KMS-11 (cell line): ENCODE results near the gene ST3GAL4.
"Not testable (repeated sequence)": the region's sequence is repeated elsewhere in the genome, so short reads cannot be mapped to it uniquely, and the experiment has no call there.

ENCODE experiments used
- H2AFZ ChIP-seq: fragments of 200-600 bp; sonication (generic); 2 replicates; pipeline ENCODE4 v1.6.1; 2016; ENCODE audit warnings: antibody characterized with exemption, mixed run types, low read depth
- H3K27ac ChIP-seq: fragments of 200-600 bp; sonication (generic); 2 replicates; pipeline ENCODE4 v1.6.1; 2016; ENCODE audit warnings: mild to moderate bottlenecking, mixed run types
- H3K27me3 ChIP-seq: fragments of 200-600 bp; sonication (generic); 2 replicates; pipeline ENCODE4 v1.6.1; 2017; ENCODE audit warnings: mild to moderate bottlenecking, low read depth, mixed run types, moderate library complexity; ENCODE audit not compliant: insufficient read depth
- H3K36me3 ChIP-seq: fragments of 200-600 bp; sonication (generic); 2 replicates; pipeline ENCODE4 v1.6.1; 2017; ENCODE audit warnings: mild to moderate bottlenecking, mixed run types; ENCODE audit not compliant: insufficient read depth
- H3K4me1 ChIP-seq: fragments of 200-600 bp; sonication (generic); 2 replicates; pipeline ENCODE4 v1.6.1; 2016; ENCODE audit warnings: mild to moderate bottlenecking, low read depth, mixed run types; ENCODE audit not compliant: poor library complexity, severe bottlenecking
- H3K4me2 ChIP-seq: fragments of 200-600 bp; sonication (generic); 2 replicates; pipeline ENCODE4 v1.7.0; 2016; ENCODE audit warnings: mild to moderate bottlenecking, mixed run types
- H3K4me3 ChIP-seq: fragments of 200-600 bp; sonication (generic); IDR thresholded peaks from 2 replicates; pipeline ENCODE4 v1.6.1; 2017; ENCODE audit warnings: low read depth, low read length, mixed read lengths; ENCODE audit not compliant: insufficient read depth
- H3K79me2 ChIP-seq: fragments of 200-600 bp; sonication (generic); 2 replicates; pipeline ENCODE4 v1.6.1; 2016; ENCODE audit warnings: low read depth, mixed run types; ENCODE audit not compliant: insufficient read depth
- H3K9ac ChIP-seq: fragments of 200-600 bp; sonication (generic); 2 replicates; pipeline ENCODE4 v1.6.1; 2016; ENCODE audit warnings: mild to moderate bottlenecking, mixed run types
- H4K20me1 ChIP-seq: fragments of 200-600 bp; sonication (generic); 2 replicates; pipeline ENCODE4 v1.6.1; 2016; ENCODE audit warnings: mild to moderate bottlenecking, mixed run types; ENCODE audit not compliant: insufficient read depth
- CTCF ChIP-seq: fragments of 200-600 bp; sonication (generic); conservative IDR thresholded peaks from 2 replicates; pipeline ENCODE4 v1.6.1; 2017; ENCODE audit warnings: low read depth, mild to moderate bottlenecking, antibody characterized with exemption, low read length, moderate library complexity, mixed read lengths

The ST3GAL4 gene

GRCh38 chr11:126361400-126361799 lies 5.9 kb downstream of the ST3GAL4 start:
- Histone ChIP-seq H3K27ac (no peak overlapping the region), H2AFZ (no peak overlapping the region), H3K4me1 (no peaks in the 10 kb centered on the region), H3K27me3 (no peaks in the 10 kb centered on the region), H4K20me1 (no peaks in the 10 kb centered on the region), H3K79me2 (no peaks in the 10 kb centered on the region), H3K4me2 (no peak overlapping the region), H3K9ac (no peak overlapping the region), H3K36me3 (no peaks in the 10 kb centered on the region), H3K4me3 (no peak overlapping the region)
- TF ChIP-seq CTCF, result no peak

DNA sequence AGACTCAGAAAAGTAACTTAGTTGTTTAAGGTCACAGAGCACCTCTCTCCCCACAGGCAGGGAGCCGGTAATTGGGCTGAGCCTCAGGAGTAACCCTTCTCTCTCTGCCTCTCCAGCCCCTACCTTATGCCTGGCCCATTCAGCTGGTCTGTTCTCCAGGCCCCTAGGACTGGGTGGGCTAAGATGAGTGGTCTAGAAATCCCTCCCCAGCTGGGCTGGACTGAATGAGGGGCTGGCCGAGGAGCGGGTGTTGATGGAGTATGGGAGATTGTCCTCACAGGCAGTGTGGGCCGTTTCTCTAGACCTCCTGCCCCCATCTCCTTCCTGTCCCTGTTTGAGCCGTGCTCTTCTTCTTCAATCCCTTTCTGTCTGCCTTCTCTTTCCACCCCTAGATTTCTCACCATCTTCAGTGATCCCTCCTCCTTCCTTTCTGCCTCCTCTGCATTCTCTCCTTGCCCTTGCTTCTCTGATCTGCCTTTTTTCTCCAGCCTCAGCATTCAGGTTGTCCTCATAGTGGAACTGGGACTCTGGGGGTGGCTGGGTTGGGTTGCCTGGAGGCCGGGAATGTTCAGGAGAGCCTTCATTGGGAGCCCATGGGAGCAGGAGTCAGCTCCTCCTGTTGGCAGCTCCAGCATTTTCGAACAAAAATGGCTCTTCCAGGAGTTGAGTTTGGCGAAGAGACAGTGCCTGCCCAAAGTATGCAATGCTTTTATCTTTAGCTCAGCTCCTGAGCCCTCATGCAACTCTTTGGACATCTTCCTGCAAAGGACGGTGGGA lies 7.6 kb downstream of the ST3GAL4 start:
- Histone ChIP-seq H3K27me3 (no peaks in the 10 kb centered on the region), H3K4me3 (no peak overlapping the region), H2AFZ (no peak overlapping the region), H3K9ac (no peak overlapping the region), H3K4me1 (no peaks in the 10 kb centered on the region), H3K27ac (no peak overlapping the region), H3K79me2 (no peaks in the 10 kb centered on the region), H3K36me3 (no peaks in the 10 kb centered on the region), H4K20me1 (no peaks in the 10 kb centered on the region), H3K4me2 (no peak overlapping the region)
- TF ChIP-seq CTCF, result no peak

DNA sequence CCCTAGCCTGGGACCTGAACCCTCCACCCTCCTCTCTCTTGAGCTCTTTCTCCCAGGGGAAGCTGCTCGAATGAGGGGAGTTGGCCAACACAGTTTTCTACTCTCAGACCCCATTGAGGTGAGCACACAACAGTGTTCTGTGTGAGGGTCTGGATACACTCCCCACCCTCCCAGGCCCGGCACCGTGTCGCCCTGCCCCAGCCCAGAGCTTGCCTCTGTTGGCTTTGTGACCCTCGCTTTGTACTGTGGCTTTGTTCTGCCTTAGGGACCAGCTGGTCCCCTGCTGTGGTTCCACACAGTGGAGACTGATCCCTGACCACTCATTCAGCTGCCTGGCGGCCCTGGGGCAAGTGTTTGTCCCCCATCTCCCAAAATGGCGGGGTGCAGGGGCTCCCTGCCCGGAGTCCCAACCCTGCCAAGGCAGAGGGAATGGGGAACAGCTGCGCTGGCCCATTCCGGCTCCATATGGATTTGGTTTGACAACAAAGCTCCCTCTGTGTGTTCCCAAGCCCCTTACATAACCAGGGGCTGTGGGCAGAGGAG lies 8.3 kb downstream of the ST3GAL4 start:
- Histone ChIP-seq H3K27me3 (no peaks in the 10 kb centered on the region), H3K4me2 (no peak overlapping the region), H3K9ac (no peak overlapping the region), H3K4me3 (no peak overlapping the region), H3K79me2 (no peaks in the 10 kb centered on the region), H3K36me3 (no peaks in the 10 kb centered on the region), H3K4me1 (no peaks in the 10 kb centered on the region), H4K20me1 (no peaks in the 10 kb centered on the region), H2AFZ (no peak overlapping the region), H3K27ac (no peak overlapping the region)
- TF ChIP-seq CTCF, result no peak

GRCh38 chr11:126364735-126365134 lies 9.2 kb downstream of the ST3GAL4 start:
- not testable (repeated sequence) for H3K27ac ChIP-seq, H3K27me3 ChIP-seq, H3K79me2 ChIP-seq

GRCh38 chr11:126365508-126365907 lies 10.0 kb downstream of the ST3GAL4 start:
- H3K79me2 ChIP-seq, H3K27me3 ChIP-seq: not testable (repeated sequence)

More at GRCh38 chr11:126364735-126365134, 9.2 kb downstream of the ST3GAL4 start:
- H3K4me3 ChIP-seq, H3K4me1 ChIP-seq, H4K20me1 ChIP-seq, H3K9ac ChIP-seq, H3K4me2 ChIP-seq, H2AFZ ChIP-seq, H3K36me3 ChIP-seq: not testable (repeated sequence)

More at GRCh38 chr11:126365508-126365907, 10.0 kb downstream of the ST3GAL4 start:
- not testable (repeated sequence) for H3K4me3 ChIP-seq, H3K4me1 ChIP-seq, H3K27ac ChIP-seq, H3K36me3 ChIP-seq, H2AFZ ChIP-seq, H4K20me1 ChIP-seq, H3K9ac ChIP-seq, H3K4me2 ChIP-seq
